Measurements from ENCODE around the gene SELENOO.

GRCh38 chr22:50218996-50219727, 18.4 kb downstream of the SELENOO start:
- TF ChIP-seq, protein P1, sequence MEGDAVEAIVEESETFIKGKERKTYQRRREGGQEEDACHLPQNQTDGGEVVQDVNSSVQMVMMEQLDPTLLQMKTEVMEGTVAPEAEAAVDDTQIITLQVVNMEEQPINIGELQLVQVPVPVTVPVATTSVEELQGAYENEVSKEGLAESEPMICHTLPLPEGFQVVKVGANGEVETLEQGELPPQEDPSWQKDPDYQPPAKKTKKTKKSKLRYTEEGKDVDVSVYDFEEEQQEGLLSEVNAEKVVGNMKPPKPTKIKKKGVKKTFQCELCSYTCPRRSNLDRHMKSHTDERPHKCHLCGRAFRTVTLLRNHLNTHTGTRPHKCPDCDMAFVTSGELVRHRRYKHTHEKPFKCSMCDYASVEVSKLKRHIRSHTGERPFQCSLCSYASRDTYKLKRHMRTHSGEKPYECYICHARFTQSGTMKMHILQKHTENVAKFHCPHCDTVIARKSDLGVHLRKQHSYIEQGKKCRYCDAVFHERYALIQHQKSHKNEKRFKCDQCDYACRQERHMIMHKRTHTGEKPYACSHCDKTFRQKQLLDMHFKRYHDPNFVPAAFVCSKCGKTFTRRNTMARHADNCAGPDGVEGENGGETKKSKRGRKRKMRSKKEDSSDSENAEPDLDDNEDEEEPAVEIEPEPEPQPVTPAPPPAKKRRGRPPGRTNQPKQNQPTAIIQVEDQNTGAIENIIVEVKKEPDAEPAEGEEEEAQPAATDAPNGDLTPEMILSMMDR (IDR thresholded peaks at IDR 0.05; ENCODE audit: low read depth, low read length), result no peak
- TF ChIP-seq MYC (IDR thresholded peaks at IDR 0.05; ENCODE audit: low read depth, low read length) (no peak; the same call in 1 of the 2 replicates), MAX (IDR thresholded peaks at IDR 0.05; ENCODE audit: low read depth, low read length) (peak; percentile 89)
